Keratinocyte (primary cell): ENCODE data around the gene FHIT.

Experiments used
- CTCF ChIP-seq, 3 experiments: IDR thresholded peaks in 1 of 3; conservative IDR thresholded peaks in 1 of 3; optimal IDR thresholded peaks in 1 of 3; 2 replicates in 2 of 3; 3 replicates in 1 of 3; pipeline versions ENCODE3 to v1.5.1; 2011; ENCODE audit warnings: low read length in 3 of 3, mild to moderate bottlenecking in 3 of 3, moderate library complexity in 2 of 3, control low read depth in 1 of 3, inconsistent platforms in 1 of 3; ENCODE audit not compliant: insufficient read depth in 2 of 3; ENCODE audit errors: extremely low read depth in 1 of 3
- EZH2 ChIP-seq: IDR thresholded peaks from one replicate; pipeline ENCODE4 v1.6.1; 2012; ENCODE audit warnings: inconsistent platforms, mild to moderate bottlenecking, low read length, moderate library complexity

- no peak for TF ChIP-seq CTCF (optimal IDR thresholded peaks at IDR 0.05 in 1 of 3, IDR thresholded peaks at IDR 0.05 in 1 of 3, conservative IDR thresholded peaks at IDR 0.05 in 1 of 3; ENCODE audit: extremely low read depth in 1 of 3, insufficient read depth in 2 of 3, low read length in 3 of 3)
- no peak for TF ChIP-seq EZH2
Observed at GRCh38 chr3:60313951-60314461, 937.2 kb downstream of the FHIT start.
